Measurements from ENCODE around the gene PABPC5. TPM values are rescaled to one million over a fixed set of nuclear protein-coding genes. Genes with fewer than 3 reads are reported as not detected.

The PABPC5 gene
- total and polyA plus RNA-seq, 2 of the 8 experiments (the other 6 are each of a cell fraction or from before 2014, with no cell fraction given), result 0.35 to 1.0 TPM

DNA sequence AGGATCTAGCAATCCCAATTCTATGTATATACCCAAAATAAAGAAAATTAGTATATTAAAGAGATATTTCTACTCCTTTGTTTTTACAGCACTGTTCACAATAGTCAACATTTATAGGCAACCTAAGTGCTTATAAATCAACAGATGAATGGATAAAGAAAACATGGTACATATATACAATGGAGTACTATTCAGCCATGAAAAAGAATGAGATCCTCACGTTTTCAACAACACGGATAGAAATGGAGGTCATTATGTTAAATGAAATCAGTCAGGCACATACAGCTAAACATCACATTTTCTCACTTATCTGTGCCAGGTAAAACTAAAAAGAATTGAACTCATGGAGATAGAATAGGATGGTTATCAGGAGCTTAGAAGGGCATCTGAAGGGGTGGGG, 45.6 kb upstream of the PABPC5 start (continued):
- TF ChIP-seq CBX8 (IDR thresholded peaks at IDR 0.05; ENCODE audit: borderline replicate concordance, low read depth, low read length) (no peak), TAF7 (optimal IDR thresholded peaks at IDR 0.05; ENCODE audit: borderline replicate concordance, low read depth, low read length) (no peak), SRF (IDR thresholded peaks at IDR 0.05; ENCODE audit: low read depth, low read length) (no peak)
